ENCODE measurements around the gene CUBN.

CUBN gene

DNA sequence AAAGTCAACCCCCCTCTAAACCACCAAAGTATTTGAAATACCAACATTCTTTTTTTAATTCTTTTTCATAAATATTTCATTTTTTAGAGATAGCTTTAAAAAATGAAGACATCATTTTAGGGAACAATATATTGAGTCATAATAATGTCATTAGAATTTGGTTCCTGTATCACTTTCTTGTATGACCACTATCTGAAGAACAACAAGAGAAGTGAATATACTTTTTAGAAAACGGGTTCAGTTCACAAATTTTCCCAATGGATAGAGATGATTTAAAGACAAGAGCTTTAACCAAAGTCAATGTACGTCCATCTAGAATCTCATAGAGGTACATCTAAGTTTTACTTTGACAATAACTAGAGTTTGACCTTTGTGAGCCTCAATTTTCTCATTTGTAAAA, 48.2 kb downstream of the CUBN start:
- Histone ChIP-seq H3K23ac (ENCODE audit: low read length) (no peak overlapping the region), H3K9ac (ENCODE audit: low read length) (no peak overlapping the region), H3K4me3 (ENCODE audit: low read length) (no peak overlapping the region), H3K4me1 (ENCODE audit: control insufficient read depth, low read depth, low read length) (no peaks in the 10 kb centered on the region), H3K36me3 (ENCODE audit: control insufficient read depth, insufficient read depth, low read length) (no peaks in the 10 kb centered on the region), H3K18ac (ENCODE audit: low read length) (no peak overlapping the region), H3K27me3 (ENCODE audit: insufficient read depth, low read length, poor library complexity) (no peaks in the 10 kb centered on the region), H3K27ac (ENCODE audit: low read depth, low read length) (no peak overlapping the region), H3K79me1 (ENCODE audit: low read length) (no peaks in the 10 kb centered on the region), H4K8ac (ENCODE audit: low read depth, low read length) (no peak overlapping the region), H3K56ac (ENCODE audit: low read length) (no peak overlapping the region), H2BK15ac (replicated peaks; ENCODE audit: low read depth) (no peak overlapping the region), H2BK5ac (ENCODE audit: low read length) (no peak overlapping the region), H2BK120ac (ENCODE audit: low read depth, low read length) (no peak overlapping the region), H3K4me2 (ENCODE audit: low read length) (no peak overlapping the region), H2AK5ac (ENCODE audit: low read length) (no peak overlapping the region), H4K5ac (ENCODE audit: low read length) (no peak overlapping the region), H3K79me2 (ENCODE audit: control insufficient read depth, insufficient read depth, low read length) (no peaks in the 10 kb centered on the region), H3K4ac (ENCODE audit: low read depth, low read length) (no peak overlapping the region)
- WGBS (ENCODE audit: extremely low coverage, insufficient coverage, low lambda C conversion rate), result no CpG with 5 or more reads among the region's 2 CpGs
- DNase-seq, result no peak

DNA sequence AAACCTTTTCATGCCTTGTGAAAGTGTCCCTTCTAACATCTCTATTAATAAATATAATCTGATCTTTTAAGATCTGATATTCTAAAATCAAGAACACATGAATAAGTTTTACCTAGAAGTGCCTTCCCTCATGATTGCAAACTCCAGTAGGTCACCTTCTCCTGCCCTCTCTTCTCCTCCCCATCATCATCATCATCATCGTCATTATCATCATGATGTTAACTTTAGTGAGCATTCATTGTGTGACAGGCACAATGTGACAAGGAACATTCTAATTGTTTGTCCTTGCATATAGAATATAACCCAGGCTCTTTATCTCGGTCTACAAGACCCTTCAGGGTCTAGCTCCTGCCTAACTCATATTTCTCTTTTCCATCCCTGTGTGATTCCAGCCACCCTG, 51.7 kb downstream of the CUBN start:
- no peak overlapping the region for H3K4ac ChIP-seq (ENCODE audit: low read depth, low read length)
- no peaks in the 10 kb centered on the region for H3K79me2 ChIP-seq (ENCODE audit: control insufficient read depth, insufficient read depth, low read length)
- H2BK120ac ChIP-seq (ENCODE audit: low read depth, low read length), result no peak overlapping the region
- no peaks in the 10 kb centered on the region for H3K79me1 ChIP-seq (ENCODE audit: low read length)
- no peak for DNase-seq
- no peak overlapping the region for H2BK5ac ChIP-seq (ENCODE audit: low read length)
- no peaks in the 10 kb centered on the region for H3K4me1 ChIP-seq (ENCODE audit: control insufficient read depth, low read depth, low read length)
- no peak overlapping the region for H3K23ac ChIP-seq (ENCODE audit: low read length)
- H3K36me3 ChIP-seq (ENCODE audit: control insufficient read depth, insufficient read depth, low read length), result no peaks in the 10 kb centered on the region
- H3K9ac ChIP-seq (ENCODE audit: low read length), result no peak overlapping the region
- H4K8ac ChIP-seq (ENCODE audit: low read depth, low read length), result no peak overlapping the region
- no peak overlapping the region for H3K4me2 ChIP-seq (ENCODE audit: low read length)
- H2BK15ac ChIP-seq (replicated peaks; ENCODE audit: low read depth), result no peak overlapping the region
- H3K4me3 ChIP-seq (ENCODE audit: low read length), result no peak overlapping the region
- no peak overlapping the region for H3K56ac ChIP-seq (ENCODE audit: low read length)
- no peak overlapping the region for H3K18ac ChIP-seq (ENCODE audit: low read length)
- H4K5ac ChIP-seq (ENCODE audit: low read length), result no peak overlapping the region
- no peaks in the 10 kb centered on the region for H3K27me3 ChIP-seq (ENCODE audit: insufficient read depth, low read length, poor library complexity)
- no peak overlapping the region for H3K27ac ChIP-seq (ENCODE audit: low read depth, low read length)
- H2AK5ac ChIP-seq (ENCODE audit: low read length), result no peak overlapping the region
- no CpG with 5 or more reads among the region's 2 CpGs for WGBS (ENCODE audit: extremely low coverage, insufficient coverage, low lambda C conversion rate)

DNA sequence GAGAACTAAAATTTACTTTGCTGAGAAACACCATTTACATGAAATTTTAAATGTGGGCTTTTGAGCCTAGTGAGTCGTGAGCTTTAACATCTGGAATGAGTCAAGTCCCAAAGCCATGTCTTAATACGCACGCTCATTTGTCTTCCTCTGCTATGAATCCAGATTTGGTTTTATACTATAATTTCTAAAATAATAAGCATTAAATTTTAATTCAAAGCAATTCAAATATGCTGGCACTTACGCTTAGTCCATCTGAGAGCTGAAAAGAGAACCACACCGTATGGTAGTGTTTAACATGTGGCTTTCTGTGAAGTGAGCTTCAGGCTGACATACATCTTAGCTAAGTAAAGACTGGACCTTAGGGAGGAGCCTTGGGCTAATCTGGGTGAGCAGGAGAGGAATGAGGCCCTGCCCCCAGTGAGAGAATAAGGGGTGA, 52.2 kb downstream of the CUBN start:
- Histone ChIP-seq H3K4ac (ENCODE audit: low read depth, low read length) (no peak overlapping the region), H2BK15ac (replicated peaks; ENCODE audit: low read depth) (no peak overlapping the region), H3K18ac (ENCODE audit: low read length) (no peak overlapping the region), H3K79me1 (ENCODE audit: low read length) (no peaks in the 10 kb centered on the region), H2BK5ac (ENCODE audit: low read length) (no peak overlapping the region), H2AK5ac (ENCODE audit: low read length) (no peak overlapping the region), H3K4me1 (ENCODE audit: control insufficient read depth, low read depth, low read length) (no peaks in the 10 kb centered on the region), H4K8ac (ENCODE audit: low read depth, low read length) (no peak overlapping the region), H3K27ac (ENCODE audit: low read depth, low read length) (no peak overlapping the region), H2BK120ac (ENCODE audit: low read depth, low read length) (no peak overlapping the region), H3K36me3 (ENCODE audit: control insufficient read depth, insufficient read depth, low read length) (no peaks in the 10 kb centered on the region), H3K79me2 (ENCODE audit: control insufficient read depth, insufficient read depth, low read length) (no peaks in the 10 kb centered on the region), H3K23ac (ENCODE audit: low read length) (no peak overlapping the region), H3K4me3 (ENCODE audit: low read length) (no peak overlapping the region), H3K9ac (ENCODE audit: low read length) (no peak overlapping the region), H4K5ac (ENCODE audit: low read length) (no peak overlapping the region), H3K27me3 (ENCODE audit: insufficient read depth, low read length, poor library complexity) (no peaks in the 10 kb centered on the region), H3K4me2 (ENCODE audit: low read length) (no peak overlapping the region), H3K56ac (ENCODE audit: low read length) (no peak overlapping the region)
- DNase-seq, result no peak
- no CpG with 5 or more reads among the region's 5 CpGs for WGBS (ENCODE audit: extremely low coverage, insufficient coverage, low lambda C conversion rate)

DNA sequence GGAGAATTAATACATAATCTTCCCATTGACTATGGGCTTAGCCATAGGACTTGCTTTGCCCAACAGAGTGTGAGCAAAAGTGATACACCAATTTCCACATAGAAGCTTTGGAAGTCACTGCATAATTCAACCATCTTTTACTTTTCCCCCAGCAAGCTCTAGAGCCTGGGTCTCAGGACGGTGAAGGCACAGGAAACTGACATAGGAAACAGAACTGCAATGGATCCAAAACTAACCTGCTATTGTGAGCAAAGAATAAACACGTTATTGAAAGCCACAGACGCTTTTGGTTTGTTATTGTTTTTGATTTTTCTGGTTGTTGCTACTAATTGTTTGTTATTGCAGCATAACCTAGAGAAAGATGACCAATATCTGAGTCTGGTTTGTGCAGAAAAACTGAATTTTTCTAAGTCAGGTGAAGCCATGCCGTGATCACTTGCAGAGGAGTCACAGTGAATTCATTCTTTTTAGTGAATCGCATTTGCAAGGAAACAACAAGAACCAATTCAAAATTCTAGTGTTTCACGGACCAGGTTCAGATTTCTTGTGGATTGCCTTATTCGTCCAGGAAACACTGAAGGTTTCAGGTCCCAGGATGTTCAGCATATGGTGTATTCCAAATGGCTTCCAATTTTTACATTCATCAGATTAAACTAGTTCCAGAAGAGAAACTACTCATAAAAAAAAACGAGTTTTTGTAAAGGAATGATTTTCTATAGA, 52.8 kb downstream of the CUBN start:
- H2BK120ac ChIP-seq (ENCODE audit: low read depth, low read length), result no peak overlapping the region

DNA sequence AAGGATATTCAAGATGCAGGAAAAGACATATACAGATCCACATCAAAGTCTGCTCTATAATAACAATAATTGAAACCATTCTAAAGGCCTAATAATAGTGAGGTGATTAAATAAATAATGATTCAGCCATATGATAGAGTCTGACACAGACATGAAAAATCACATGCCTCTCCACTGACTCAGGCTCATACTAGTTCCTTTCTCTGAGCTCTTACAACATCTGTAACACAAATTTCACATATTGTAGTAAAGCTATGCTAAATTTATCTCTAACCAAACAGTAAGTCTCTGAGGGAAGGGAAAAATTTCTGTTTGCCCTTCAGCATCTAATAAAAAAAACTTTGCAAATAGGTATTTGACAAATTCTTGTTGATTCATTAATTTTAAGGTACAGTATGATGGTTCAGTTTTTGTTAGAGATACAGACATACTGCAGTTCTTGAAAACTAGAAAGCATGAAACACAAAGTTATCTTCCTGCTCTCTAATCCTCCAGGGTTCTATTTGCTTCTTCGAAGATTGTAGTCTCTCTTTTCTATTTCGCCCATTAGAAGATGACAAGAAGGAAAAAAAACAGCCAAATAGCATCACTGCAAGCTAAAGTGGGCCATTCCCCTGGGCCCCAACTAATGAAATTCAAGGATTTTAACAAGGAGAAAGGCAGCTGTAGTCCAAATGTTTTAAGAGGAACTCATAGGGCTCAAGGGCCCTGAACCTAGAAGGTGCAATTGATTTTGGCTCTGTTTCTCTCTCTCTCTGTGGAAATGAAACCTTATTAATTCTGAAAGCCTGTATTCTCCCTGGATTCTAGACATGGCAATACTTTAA, 53.9 kb downstream of the CUBN start:
- H3K56ac ChIP-seq (ENCODE audit: low read length), result no peak overlapping the region
- no peak overlapping the region for H2BK15ac ChIP-seq (replicated peaks; ENCODE audit: low read depth)
- no peak overlapping the region for H2BK5ac ChIP-seq (ENCODE audit: low read length)
- no peaks in the 10 kb centered on the region for H3K36me3 ChIP-seq (ENCODE audit: control insufficient read depth, insufficient read depth, low read length)
- H2AK5ac ChIP-seq (ENCODE audit: low read length), result no peak overlapping the region
- no peaks in the 10 kb centered on the region for H3K79me2 ChIP-seq (ENCODE audit: control insufficient read depth, insufficient read depth, low read length)
- H3K27me3 ChIP-seq (ENCODE audit: insufficient read depth, low read length, poor library complexity), result no peaks in the 10 kb centered on the region
- no peak overlapping the region for H3K23ac ChIP-seq (ENCODE audit: low read length)
- no peaks in the 10 kb centered on the region for H3K4me1 ChIP-seq (ENCODE audit: control insufficient read depth, low read depth, low read length)
- peak overlapping the region; percentile 68 for H3K18ac ChIP-seq (ENCODE audit: low read length)
- H3K4ac ChIP-seq (ENCODE audit: low read depth, low read length), result no peak overlapping the region
- H3K4me2 ChIP-seq (ENCODE audit: low read length), result no peak overlapping the region
- no peaks in the 10 kb centered on the region for H3K79me1 ChIP-seq (ENCODE audit: low read length)
- no peak overlapping the region for H4K8ac ChIP-seq (ENCODE audit: low read depth, low read length)
- no peak overlapping the region for H3K4me3 ChIP-seq (ENCODE audit: low read length)
- H3K27ac ChIP-seq (ENCODE audit: low read depth, low read length), result no peak overlapping the region
- no peak overlapping the region for H4K5ac ChIP-seq (ENCODE audit: low read length)
- no CpG with 5 or more reads among the region's 2 CpGs for WGBS (ENCODE audit: extremely low coverage, insufficient coverage, low lambda C conversion rate)
- H2BK120ac ChIP-seq (ENCODE audit: low read depth, low read length), result no peak overlapping the region
- no peak overlapping the region for H3K9ac ChIP-seq (ENCODE audit: low read length)
- no peak for DNase-seq

More for the DNA sequence above, 52.8 kb downstream of the CUBN start:
- no peaks in the 10 kb centered on the region for H3K79me1 ChIP-seq (ENCODE audit: low read length)
- no peak overlapping the region for H4K5ac ChIP-seq (ENCODE audit: low read length)
- H3K36me3 ChIP-seq (ENCODE audit: control insufficient read depth, insufficient read depth, low read length), result no peaks in the 10 kb centered on the region
- H3K27ac ChIP-seq (ENCODE audit: low read depth, low read length), result no peak overlapping the region
- no CpG with 5 or more reads among the region's 8 CpGs for WGBS (ENCODE audit: extremely low coverage, insufficient coverage, low lambda C conversion rate)
- H3K23ac ChIP-seq (ENCODE audit: low read length), result no peak overlapping the region
- H3K79me2 ChIP-seq (ENCODE audit: control insufficient read depth, insufficient read depth, low read length), result no peaks in the 10 kb centered on the region
- H3K4me2 ChIP-seq (ENCODE audit: low read length), result no peak overlapping the region
- no peak overlapping the region for H3K18ac ChIP-seq (ENCODE audit: low read length)
- H3K4ac ChIP-seq (ENCODE audit: low read depth, low read length), result no peak overlapping the region
- no peak overlapping the region for H2AK5ac ChIP-seq (ENCODE audit: low read length)
- H3K4me3 ChIP-seq (ENCODE audit: low read length), result no peak overlapping the region
- no peaks in the 10 kb centered on the region for H3K27me3 ChIP-seq (ENCODE audit: insufficient read depth, low read length, poor library complexity)
- DNase-seq, result no peak
- no peak overlapping the region for H3K9ac ChIP-seq (ENCODE audit: low read length)
- no peak overlapping the region for H3K56ac ChIP-seq (ENCODE audit: low read length)
- no peak overlapping the region for H2BK15ac ChIP-seq (replicated peaks; ENCODE audit: low read depth)
- H4K8ac ChIP-seq (ENCODE audit: low read depth, low read length), result peak overlapping the region; percentile 76
- no peaks in the 10 kb centered on the region for H3K4me1 ChIP-seq (ENCODE audit: control insufficient read depth, low read depth, low read length)
- no peak overlapping the region for H2BK5ac ChIP-seq (ENCODE audit: low read length)
